HEK293T (cell line): Measurements from ENCODE around the gene CFP.

Experiments used
- CTCF ChIA-PET: fragments of 350-600 bp; formaldehyde crosslinking; extraction: SDS; loops from one replicate; lab custom pipeline; 2021; ENCODE audit warnings: antibody characterized with exemption, inconsistent platforms; lab: Yijun Ruan, JAX
- POLR2A ChIA-PET: fragments of 350-600 bp; formaldehyde crosslinking; extraction: SDS; loops from one replicate; lab custom pipeline; 2020; ENCODE audit warnings: antibody characterized with exemption, inconsistent platforms; lab: Yijun Ruan, JAX
- DNase-seq: peaks from one replicate; pipeline ENCODE4 v3.0.0; 2012; ENCODE audit warnings: mixed read lengths; ENCODE audit errors: extremely low spot score
- ARNT ChIP-seq: fragments of 450-650 bp; IDR thresholded peaks from 2 replicates; pipeline ENCODE4 v1.6.1; 2017; ENCODE audit warnings: mild to moderate bottlenecking
- BHLHE40 ChIP-seq: fragments of 450-650 bp; IDR thresholded peaks from 2 replicates; pipeline ENCODE4 v1.6.1; 2016; ENCODE audit warnings: mild to moderate bottlenecking, moderate library complexity, borderline replicate concordance
- CTBP1 ChIP-seq: fragments of 450-650 bp; IDR thresholded peaks from 2 replicates; pipeline ENCODE4 v1.6.1; 2016; ENCODE audit warnings: borderline replicate concordance
- ELF4 ChIP-seq: fragments of 450-650 bp; IDR thresholded peaks from 2 replicates; pipeline ENCODE4 v1.6.1; 2017; ENCODE audit warnings: antibody characterized with exemption
- FOXA1 ChIP-seq: fragments of 450-650 bp; IDR thresholded peaks from 2 replicates; pipeline ENCODE4 v1.6.1; 2016; ENCODE audit warnings: mild to moderate bottlenecking
- FOXK2 ChIP-seq: fragments of 450-650 bp; IDR thresholded peaks from 2 replicates; pipeline ENCODE4 v1.6.1; 2016; ENCODE audit warnings: mild to moderate bottlenecking
- FOXM1 ChIP-seq: fragments of 450-650 bp; IDR thresholded peaks from 2 replicates; pipeline ENCODE4 v1.6.1; 2017; ENCODE audit warnings: mild to moderate bottlenecking, borderline replicate concordance
- HDGF ChIP-seq: fragments of 450-650 bp; IDR thresholded peaks from 2 replicates; pipeline ENCODE4 v1.6.1; 2017; ENCODE audit warnings: antibody characterized with exemption, borderline replicate concordance
- L3MBTL2 ChIP-seq: fragments of 450-650 bp; conservative IDR thresholded peaks from 2 replicates; pipeline ENCODE4 v1.6.1; 2016; ENCODE audit warnings: mild to moderate bottlenecking
- LEF1 ChIP-seq: fragments of 450-650 bp; IDR thresholded peaks from 2 replicates; pipeline ENCODE4 v1.6.1; 2017; ENCODE audit warnings: mild to moderate bottlenecking, borderline replicate concordance
- NFRKB ChIP-seq: fragments of 450-650 bp; IDR thresholded peaks from 2 replicates; pipeline ENCODE4 v1.6.1; 2016; ENCODE audit warnings: mild to moderate bottlenecking, moderate library complexity
- PKNOX1 ChIP-seq: fragments of 450-650 bp; IDR thresholded peaks from 2 replicates; pipeline ENCODE4 v1.6.1; 2016
- SP1 ChIP-seq: fragments of 450-650 bp; IDR thresholded peaks from 2 replicates; pipeline ENCODE4 v1.6.1; 2017
- SUZ12 ChIP-seq: fragments of 450-650 bp; IDR thresholded peaks from 2 replicates; pipeline ENCODE4 v1.6.1; 2016; ENCODE audit warnings: mild to moderate bottlenecking
- TARDBP ChIP-seq: fragments of 450-650 bp; IDR thresholded peaks from 2 replicates; pipeline ENCODE4 v1.6.1; 2016
- ZNF384 ChIP-seq: fragments of 450-650 bp; IDR thresholded peaks from 2 replicates; pipeline ENCODE4 v1.6.1; 2016

Gene CFP

DNA sequence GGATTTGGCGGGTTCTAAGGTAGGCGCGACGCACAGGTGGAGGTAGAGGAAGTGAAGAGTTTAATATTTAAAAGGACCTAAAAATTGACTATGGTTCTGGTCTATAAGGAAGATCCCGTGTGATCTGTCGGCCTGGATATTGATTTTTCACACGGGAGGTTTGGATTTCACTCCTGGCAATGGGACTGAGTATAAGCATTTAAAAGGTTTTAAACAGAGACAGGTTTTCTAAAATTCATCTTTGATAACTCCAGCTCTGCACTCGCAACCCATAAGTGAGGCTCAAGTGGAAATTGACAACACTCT lies 29.6 kb upstream of the CFP start:
- DNase-seq = no peak
- TF ChIP-seq SP1 (no peak), L3MBTL2 (peak; percentile 100)
- ChIA-PET CTCF (no interaction called here), POLR2A (no interaction called here)

DNA sequence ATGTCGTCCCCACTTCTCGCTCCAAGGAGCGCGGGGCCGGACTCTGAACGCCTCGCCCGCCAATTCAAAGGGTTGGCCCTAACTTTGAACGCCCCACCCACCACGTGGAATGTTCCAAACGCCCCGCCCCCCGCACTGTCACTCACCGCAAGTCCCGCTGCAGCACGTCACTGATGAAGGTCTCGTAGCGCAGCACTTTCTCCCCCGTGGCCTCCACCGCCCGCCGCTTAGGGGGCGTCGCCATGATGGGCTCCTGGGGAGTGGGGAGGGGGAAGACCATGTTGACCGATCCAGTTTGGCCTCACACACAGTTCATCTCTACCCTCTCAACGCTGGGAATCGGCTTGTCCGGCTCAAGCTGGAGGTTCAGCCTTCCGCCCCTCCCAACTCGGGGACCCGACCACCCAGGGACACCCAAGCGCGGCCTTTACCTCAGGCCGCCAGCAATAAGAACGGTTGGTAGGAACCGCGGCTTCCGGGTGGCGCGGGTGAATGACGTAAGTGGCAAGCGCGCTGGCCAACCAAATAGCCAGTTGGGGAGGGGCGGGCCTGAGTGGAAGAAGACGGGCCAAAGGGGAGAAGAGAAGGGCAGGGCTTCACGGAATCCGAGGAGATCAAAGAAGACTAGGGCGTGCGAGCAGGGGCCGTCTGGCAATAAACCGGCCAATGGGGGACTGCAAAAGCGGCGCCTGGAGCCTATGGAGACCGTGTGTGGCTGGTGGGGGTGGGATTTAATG lies 29.1 kb upstream of the CFP start, which contains the start of gene UXT:
TSS of gene UXT (minus strand) at position 497 of the 737 bp plus-strand sequence. CDS start at position 244, 253 bp downstream.
- POLR2A ChIA-PET = no interaction called here
- peak; percentile 84 for DNase-seq
- TF ChIP-seq CTBP1 = no peak
- TF ChIP-seq NFRKB = peak; percentile 48; the same call in 1 of the 2 replicates
- no peak; the same call in 1 of the 2 replicates for TF ChIP-seq L3MBTL2
- TF ChIP-seq FOXA1 = no peak
- no peak for TF ChIP-seq BHLHE40
- TF ChIP-seq FOXK2 = peak; percentile 40; the same call in 1 of the 2 replicates
- no peak for TF ChIP-seq TARDBP
- TF ChIP-seq SP1 = no peak
- peak; percentile 98 for TF ChIP-seq PKNOX1
- TF ChIP-seq SUZ12 = no peak
- peak; percentile 69; the same call in 1 of the 2 replicates for TF ChIP-seq LEF1
- peak; percentile 85 for TF ChIP-seq ELF4
- CTCF ChIA-PET = no interaction called here

DNA sequence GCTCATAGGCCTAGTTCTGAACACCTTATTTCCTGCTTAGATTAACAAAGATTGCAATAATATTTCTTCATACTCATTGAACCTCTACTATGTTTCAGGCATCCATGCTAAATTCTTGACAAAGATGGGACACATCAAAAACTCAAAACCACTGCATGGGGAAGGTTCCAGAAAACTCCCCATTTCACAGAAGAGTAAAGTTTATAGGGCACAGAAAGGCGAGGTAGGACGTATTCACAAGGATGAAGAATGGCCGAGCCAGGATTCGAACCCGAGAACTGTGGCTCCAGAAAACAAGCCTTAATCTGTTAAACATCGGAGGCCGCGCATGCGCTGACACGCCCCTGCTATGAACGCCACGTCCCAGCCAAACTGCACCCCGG lies 28.6 kb upstream of the CFP start:
- POLR2A ChIA-PET = no interaction called here
- TF ChIP-seq LEF1 (no peak), SUZ12 (no peak), SP1 (no peak), ARNT (no peak), CTBP1 (no peak)
- CTCF ChIA-PET = no interaction called here
- DNase-seq = no peak

- POLR2A ChIA-PET = interaction anchor here (0.7 to 1.2 kb wide), 3 partner anchors 81 to 178 kb away, joined by 3 to 5 read pairs (median 3); no protein-coding TSS in a partner anchor
- no peak for TF ChIP-seq CTBP1
- no peak for TF ChIP-seq ARNT
- TF ChIP-seq FOXM1 = no peak
- no peak for TF ChIP-seq PKNOX1
- TF ChIP-seq ELF4 = no peak
- TF ChIP-seq BHLHE40 = no peak
- TF ChIP-seq NFRKB = no peak
- no peak for TF ChIP-seq SP1
- no peak for TF ChIP-seq FOXA1
- no peak for TF ChIP-seq L3MBTL2
- DNase-seq = no peak
- CTCF ChIA-PET = no interaction called here
Measured at GRCh38 chrX:47651043-47651905, 21.5 kb upstream of the CFP start.

GRCh38 chrX:47650164-47651042 lies 20.7 kb upstream of the CFP start, which contains the start of gene ELK1:
TSS of gene ELK1 (minus strand) at chrX:47650563. CDS start at chrX:47641441, 9,122 bp downstream.
- DNase-seq = peak; percentile 87
- ChIA-PET CTCF (no interaction called here), POLR2A (interaction anchor here (0.7 to 1.2 kb wide), 3 partner anchors 82 to 179 kb away, joined by 3 to 5 read pairs (median 3); no protein-coding TSS in a partner anchor)
- no peak for TF ChIP-seq SP1
- TF ChIP-seq ZNF384 = no peak
- 0 out of 2 replicates have a peak, but pooled peaks have one; percentile 35 for TF ChIP-seq L3MBTL2
- TF ChIP-seq NFRKB = no peak
- peak; percentile 95 for TF ChIP-seq PKNOX1
- TF ChIP-seq FOXA1 = no peak

- DNase-seq = no peak
- POLR2A ChIA-PET = interaction anchor here (1.2 kb wide), 1 partner anchor 94 kb away, joined by 5 read pairs; no protein-coding TSS in a partner anchor
- TF ChIP-seq ZNF384 (no peak), L3MBTL2 (no peak), ELF4 (no peak), NFRKB (no peak), BHLHE40 (no peak), CTBP1 (no peak), FOXK2 (no peak), SP1 (no peak), LEF1 (no peak), SUZ12 (no peak), ARNT (no peak), HDGF (no peak), TARDBP (no peak), FOXA1 (no peak), FOXM1 (no peak)
- CTCF ChIA-PET = no interaction called here
Measured at GRCh38 chrX:47649781-47650163, 20.0 kb upstream of the CFP start.
